SKM-1 (cell line): Measurements from ENCODE around the gene ANGPTL4.
"Not testable (repeated sequence)": the region's sequence is repeated elsewhere in the genome, so short reads cannot be mapped to it uniquely, and the experiment has no call there.

Source experiments
- DNase-seq: peaks from one replicate; lab custom pipeline; 2025; ENCODE audit not compliant: unreplicated experiment; lab: John Stamatoyannopoulos, UW

The ANGPTL4 gene

GRCh38 chr19:8363803-8364771, at the start of gene ANGPTL4:
Gene ANGPTL4, plus strand, starts transcription at chr19:8364155. Its CDS starts 167 bp downstream, at chr19:8364322.
- DNase-seq = no peak

- not testable (repeated sequence) for DNase-seq
Measured at GRCh38 chr19:8314981-8315640, 48.8 kb upstream of the ANGPTL4 start.

- DNase-seq = no peak
Measured at GRCh38 chr19:8316351-8317125, 47.4 kb upstream of the ANGPTL4 start.

GRCh38 chr19:8318835-8319234, 45.1 kb upstream of the ANGPTL4 start:
- not testable (repeated sequence) for DNase-seq

- no peak for DNase-seq
Measured at GRCh38 chr19:8319807-8320520, 44.0 kb upstream of the ANGPTL4 start.

- no peak for DNase-seq
Measured at GRCh38 chr19:8320564-8321066, 43.3 kb upstream of the ANGPTL4 start.

- DNase-seq = peak; percentile 94
Measured at GRCh38 chr19:8321067-8321985, 42.6 kb upstream of the ANGPTL4 start, which contains the start of the genes NDUFA7 and RPS28. Gene NDUFA7, minus strand, starts transcription at chr19:8321375. Its CDS starts 17 bp downstream, at chr19:8321358. Gene RPS28, plus strand, starts transcription at chr19:8321496. Its CDS starts 35 bp downstream, at chr19:8321531.

- DNase-seq = no peak
Measured at GRCh38 chr19:8321986-8322637, 41.8 kb upstream of the ANGPTL4 start.

GRCh38 chr19:8322638-8322997, 41.3 kb upstream of the ANGPTL4 start:
- no peak for DNase-seq

- DNase-seq = no peak
Measured at GRCh38 chr19:8323781-8324185, 40.2 kb upstream of the ANGPTL4 start.

- no peak for DNase-seq
Measured at GRCh38 chr19:8324186-8325050, 39.5 kb upstream of the ANGPTL4 start.

- DNase-seq = no peak
Measured at GRCh38 chr19:8325454-8325853, 38.5 kb upstream of the ANGPTL4 start.

- DNase-seq = no peak
Measured at GRCh38 chr19:8329996-8330395, 34.0 kb upstream of the ANGPTL4 start.

GRCh38 chr19:8331263-8331845, 32.6 kb upstream of the ANGPTL4 start:
- no peak for DNase-seq

- DNase-seq = no peak
Measured at GRCh38 chr19:8332976-8333766, 30.8 kb upstream of the ANGPTL4 start.

- DNase-seq = no peak
Measured at GRCh38 chr19:8333767-8334457, 30.0 kb upstream of the ANGPTL4 start.
